ENCODE data around the gene SERINC2.

- TF ChIP-seq, protein P1, sequence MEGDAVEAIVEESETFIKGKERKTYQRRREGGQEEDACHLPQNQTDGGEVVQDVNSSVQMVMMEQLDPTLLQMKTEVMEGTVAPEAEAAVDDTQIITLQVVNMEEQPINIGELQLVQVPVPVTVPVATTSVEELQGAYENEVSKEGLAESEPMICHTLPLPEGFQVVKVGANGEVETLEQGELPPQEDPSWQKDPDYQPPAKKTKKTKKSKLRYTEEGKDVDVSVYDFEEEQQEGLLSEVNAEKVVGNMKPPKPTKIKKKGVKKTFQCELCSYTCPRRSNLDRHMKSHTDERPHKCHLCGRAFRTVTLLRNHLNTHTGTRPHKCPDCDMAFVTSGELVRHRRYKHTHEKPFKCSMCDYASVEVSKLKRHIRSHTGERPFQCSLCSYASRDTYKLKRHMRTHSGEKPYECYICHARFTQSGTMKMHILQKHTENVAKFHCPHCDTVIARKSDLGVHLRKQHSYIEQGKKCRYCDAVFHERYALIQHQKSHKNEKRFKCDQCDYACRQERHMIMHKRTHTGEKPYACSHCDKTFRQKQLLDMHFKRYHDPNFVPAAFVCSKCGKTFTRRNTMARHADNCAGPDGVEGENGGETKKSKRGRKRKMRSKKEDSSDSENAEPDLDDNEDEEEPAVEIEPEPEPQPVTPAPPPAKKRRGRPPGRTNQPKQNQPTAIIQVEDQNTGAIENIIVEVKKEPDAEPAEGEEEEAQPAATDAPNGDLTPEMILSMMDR (conservative IDR thresholded peaks at IDR 0.05), result no peak
- no peak for TF ChIP-seq ZFX (IDR thresholded peaks at IDR 0.05)
These were observed 42.4 kb upstream of the SERINC2 start for GRCh38 chr1:31370565-31370964.
